Mucosa of rectum (tissue), 2 donors: Measurements from ENCODE around the gene NNT.
A peak's percentile ranks its signal among the peaks of the same experiment; 100 is the strongest.

Experiments used
- H3K27ac ChIP-seq, 2 donors: one replicate each; pipeline ENCODE4 v1.7.0; 2013; ENCODE audit warnings: inconsistent platforms in 2 of 2, low read depth in 2 of 2, low read length in 2 of 2
- H3K27me3 ChIP-seq, 2 donors: one replicate each; pipeline ENCODE4 v1.7.0; 2013; ENCODE audit warnings: low read length in 2 of 2; ENCODE audit not compliant: control insufficient read depth in 2 of 2, insufficient read depth in 2 of 2
- H3K36me3 ChIP-seq, 2 donors: one replicate each; pipeline ENCODE4 v1.7.0; 2013; ENCODE audit warnings: low read length in 2 of 2; ENCODE audit not compliant: control insufficient read depth in 2 of 2, insufficient read depth in 2 of 2
- H3K4me1 ChIP-seq, 2 donors: one replicate each; pipeline ENCODE4 v1.7.0; 2013; ENCODE audit warnings: low read length in 2 of 2, mild to moderate bottlenecking in 1 of 2; ENCODE audit not compliant: control insufficient read depth in 2 of 2, insufficient read depth in 2 of 2
- H3K4me3 ChIP-seq, 2 donors: one replicate each; pipeline ENCODE4 v1.7.0; 2013; ENCODE audit warnings: low read length in 2 of 2
- H3K9ac ChIP-seq, 2 donors: one replicate each; pipeline ENCODE4 v1.7.0; 2013; ENCODE audit warnings: low read length in 2 of 2, low read depth in 1 of 2, mild to moderate bottlenecking in 1 of 2
- H3K9me3 ChIP-seq, 2 donors: one replicate each; pipeline ENCODE4 v1.7.0; 2013; ENCODE audit warnings: low read length in 2 of 2; ENCODE audit not compliant: control insufficient read depth in 2 of 2
- donor health status: healthy.
- donor health status: Normal muscosa, but diverticular disease.

The NNT gene

DNA sequence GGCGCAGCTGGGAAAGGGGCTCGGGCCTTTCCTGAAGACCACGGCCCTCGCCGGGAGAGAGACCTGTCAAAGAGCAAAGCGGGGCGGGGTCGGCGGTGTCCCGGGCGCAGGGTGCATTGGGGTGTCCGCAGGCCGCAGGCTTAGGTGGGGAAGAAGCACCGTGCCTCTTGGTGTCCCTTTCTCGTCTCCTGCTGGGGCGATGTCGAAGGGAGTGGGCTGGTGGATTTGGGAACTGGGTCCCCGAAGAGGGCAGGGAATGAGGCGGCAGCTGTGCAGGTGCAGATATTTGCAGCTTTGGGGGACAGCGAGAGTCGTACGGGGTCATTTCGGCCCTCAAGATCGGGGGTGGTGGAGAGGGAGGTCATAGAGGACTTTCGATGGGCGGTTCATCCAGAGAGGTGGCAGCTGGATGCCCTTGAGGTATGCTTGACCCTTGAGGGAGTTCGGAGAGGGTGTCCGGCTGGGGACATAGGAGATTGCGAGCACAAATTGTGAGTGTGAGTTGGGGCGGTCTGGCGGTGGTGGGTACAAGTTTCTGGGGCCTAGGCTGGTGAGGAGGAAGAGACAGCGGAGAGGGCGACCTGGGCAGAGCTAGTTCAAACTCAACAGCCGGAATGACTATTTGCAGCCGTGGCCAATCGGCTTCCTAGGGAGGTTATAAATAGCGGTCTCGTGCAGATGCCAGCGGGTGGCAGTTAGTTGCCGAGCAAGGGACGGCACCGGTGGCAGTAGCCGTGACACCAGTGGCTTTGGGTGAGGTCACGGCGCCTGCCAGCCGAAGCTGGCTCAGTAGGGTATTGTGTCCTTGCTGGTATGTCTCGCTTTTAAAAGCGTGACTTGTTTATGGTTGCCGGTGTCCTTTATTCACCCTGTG lies 601 bp downstream of the NNT start:
- Histone ChIP-seq H3K27ac (peak overlapping the region; percentile 79 to 85), H3K4me1 (peaks cover 7 to 17% of the 10 kb centered on the region in 2 donors)

DNA sequence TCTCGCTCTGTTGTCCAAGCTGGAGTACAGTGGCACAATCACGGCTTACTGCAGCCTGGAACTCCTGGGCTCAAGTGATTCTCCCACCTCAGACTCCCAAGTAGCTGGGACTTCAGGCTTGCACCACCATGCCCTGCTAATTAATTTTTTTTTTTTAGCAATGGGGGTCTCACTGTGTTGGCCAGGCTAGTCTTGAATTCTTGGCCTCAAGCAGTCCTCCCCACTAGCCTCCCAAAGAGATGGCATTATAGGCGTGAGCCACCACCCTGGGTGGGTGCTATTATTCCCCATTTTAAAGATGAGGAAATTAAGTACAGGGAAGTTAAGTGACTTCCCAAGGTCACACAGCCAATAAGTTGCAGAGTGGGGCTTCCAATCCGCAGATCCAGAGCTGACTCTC lies 1.7 kb downstream of the NNT start:
- Histone ChIP-seq H3K9me3 (no peaks in the 10 kb centered on the region), H3K4me3 (peak overlapping the region in 1 of 2 donors; percentile 97), H3K9ac (no peak overlapping the region), H3K27me3 (no peaks in the 10 kb centered on the region), H3K36me3 (peaks cover 8 to 14% of the 10 kb centered on the region in 2 donors), H3K27ac (no peak overlapping the region), H3K4me1 (peaks cover 7 to 17% of the 10 kb centered on the region in 2 donors)

More for the DNA sequence above, 601 bp downstream of the NNT start:
- H3K27me3 ChIP-seq = no peaks in the 10 kb centered on the region
- peaks cover 0 to 5% of the 10 kb centered on the region in 2 donors for H3K36me3 ChIP-seq
- H3K9ac ChIP-seq = peak overlapping the region; percentile 87 to 95
- H3K4me3 ChIP-seq = peak overlapping the region; percentile 88 to 97
- no peaks in the 10 kb centered on the region for H3K9me3 ChIP-seq

DNA sequence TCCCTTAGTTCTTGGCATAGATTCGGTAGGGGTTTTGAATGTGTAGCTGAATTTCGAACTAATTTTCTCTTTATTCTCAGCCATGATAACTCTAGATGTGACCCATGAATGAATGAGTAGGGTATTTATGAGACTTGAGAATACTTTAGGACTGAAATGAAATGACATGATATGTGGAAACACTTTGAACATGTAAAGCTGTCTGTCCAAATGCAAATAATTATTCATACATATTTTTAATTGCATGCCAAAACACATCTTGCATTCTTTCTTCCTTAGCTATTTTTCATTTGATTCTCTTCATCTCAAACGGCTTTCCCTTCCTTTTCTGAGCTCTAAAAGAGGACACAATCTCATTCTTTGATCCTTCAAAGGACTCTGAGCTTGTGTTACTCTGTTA lies 3.4 kb downstream of the NNT start:
- peaks cover 7 to 16% of the 10 kb centered on the region in 2 donors for H3K4me1 ChIP-seq
- H3K27ac ChIP-seq = no peak overlapping the region
- no peaks in the 10 kb centered on the region for H3K27me3 ChIP-seq
- no peaks in the 10 kb centered on the region for H3K9me3 ChIP-seq
- no peak overlapping the region for H3K9ac ChIP-seq
- peaks cover 15 to 25% of the 10 kb centered on the region in 2 donors for H3K36me3 ChIP-seq
- H3K4me3 ChIP-seq = no peak overlapping the region

DNA sequence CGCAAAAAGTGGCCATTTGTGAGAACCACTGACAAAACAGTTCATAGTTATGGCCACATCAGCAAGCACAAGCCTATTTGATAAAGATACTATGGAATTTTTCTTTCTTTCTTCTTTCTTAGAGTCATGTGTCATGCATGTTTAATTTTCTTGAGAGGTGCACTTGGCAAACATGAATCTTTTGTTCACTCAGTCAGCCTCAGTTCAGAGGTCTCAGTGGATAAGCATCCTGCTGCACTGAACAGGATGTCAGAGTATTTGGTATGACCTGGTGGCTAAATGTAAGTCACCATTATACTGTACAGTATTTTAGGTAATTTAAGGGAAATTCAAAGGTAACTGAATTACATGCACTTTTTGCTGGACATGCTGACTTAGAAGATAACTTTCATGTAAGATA lies 5.4 kb downstream of the NNT start:
- H3K9ac ChIP-seq = no peak overlapping the region
- H3K27me3 ChIP-seq = no peaks in the 10 kb centered on the region
- H3K27ac ChIP-seq = no peak overlapping the region
- peaks cover 4% of the 10 kb centered on the region in 2 donors for H3K4me1 ChIP-seq
- H3K9me3 ChIP-seq = no peaks in the 10 kb centered on the region
- peaks cover 26 to 40% of the 10 kb centered on the region in 2 donors for H3K36me3 ChIP-seq
- no peak overlapping the region for H3K4me3 ChIP-seq

DNA sequence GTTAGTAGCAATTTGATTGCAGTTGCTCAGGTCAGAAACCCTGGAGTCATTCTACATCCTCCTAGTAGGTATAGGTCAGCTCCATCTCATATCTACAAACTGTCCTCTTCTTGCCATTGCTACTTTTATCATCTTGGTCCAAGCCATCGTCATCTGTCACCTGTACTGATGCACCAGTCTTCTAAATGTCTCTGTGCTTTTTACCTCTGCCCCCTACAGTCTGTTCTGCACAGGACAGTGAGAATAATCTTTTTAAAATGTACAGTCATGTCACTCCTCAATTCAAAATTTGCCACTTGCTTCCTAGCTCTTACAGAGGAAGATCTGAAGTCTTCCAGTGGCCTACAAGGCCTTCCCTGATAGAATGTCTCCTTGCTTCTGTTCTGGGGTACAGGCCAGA lies 6.8 kb downstream of the NNT start:
- Histone ChIP-seq H3K4me1 (no peaks in the 10 kb centered on the region), H3K9ac (no peak overlapping the region), H3K27me3 (no peaks in the 10 kb centered on the region), H3K27ac (no peak overlapping the region), H3K36me3 (peaks cover 30 to 49% of the 10 kb centered on the region in 2 donors), H3K4me3 (no peak overlapping the region), H3K9me3 (no peaks in the 10 kb centered on the region)

DNA sequence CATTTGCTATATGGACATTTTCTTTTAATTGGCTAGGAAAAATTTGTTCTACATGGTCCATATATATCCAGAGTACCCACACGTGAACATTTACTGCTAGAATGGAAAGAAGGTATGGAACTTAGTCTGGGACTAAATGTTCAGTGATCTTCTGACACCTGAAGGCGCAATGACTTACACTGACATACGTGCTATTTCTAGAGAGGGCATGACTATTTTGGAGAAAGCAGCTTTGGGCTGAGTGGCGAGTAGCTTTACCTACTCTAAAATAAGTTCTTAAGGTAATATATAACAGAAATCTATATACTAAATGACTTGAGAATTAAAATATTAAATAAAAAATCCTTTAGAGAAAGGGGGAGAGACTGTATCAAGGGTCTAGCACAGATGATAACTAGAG lies 10.4 kb downstream of the NNT start:
- no peaks in the 10 kb centered on the region for H3K27me3 ChIP-seq
- H3K9me3 ChIP-seq = no peaks in the 10 kb centered on the region
- H3K27ac ChIP-seq = no peak overlapping the region
- H3K9ac ChIP-seq = no peak overlapping the region
- no peak overlapping the region for H3K4me3 ChIP-seq
- no peaks in the 10 kb centered on the region for H3K4me1 ChIP-seq
- peaks cover 42 to 53% of the 10 kb centered on the region in 2 donors for H3K36me3 ChIP-seq

DNA sequence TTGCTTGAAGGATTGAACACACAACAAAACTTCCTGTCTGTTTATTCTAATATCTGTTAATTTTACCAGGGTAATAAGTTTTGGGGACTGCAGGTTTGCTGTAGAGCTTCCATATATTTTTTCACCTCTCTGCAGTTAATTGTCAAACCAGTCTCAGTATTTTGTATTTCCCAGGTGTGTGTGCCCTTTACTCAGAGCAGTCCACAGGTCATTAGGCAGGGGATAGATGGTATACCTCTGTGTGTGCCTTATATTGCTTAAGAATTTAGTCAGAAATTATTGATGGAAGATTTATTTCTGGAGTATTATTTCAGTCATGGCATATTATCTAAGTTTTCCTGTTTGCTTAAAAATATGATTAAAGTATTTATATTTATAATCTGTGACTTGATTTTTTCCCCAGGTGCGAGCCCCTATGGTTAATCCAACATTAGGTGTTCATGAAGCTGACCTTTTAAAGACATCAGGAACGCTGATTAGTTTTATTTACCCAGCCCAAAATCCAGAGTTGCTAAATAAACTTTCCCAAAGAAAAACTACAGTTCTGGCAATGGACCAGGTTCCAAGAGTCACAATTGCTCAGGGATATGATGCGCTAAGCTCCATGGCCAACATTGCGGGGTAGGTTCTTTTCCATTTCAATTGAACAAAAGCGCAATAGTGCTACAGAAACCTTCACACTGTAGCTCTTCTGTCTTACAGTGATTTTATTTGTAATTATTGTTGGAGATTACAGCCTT lies 12.6 kb downstream of the NNT start:
- peaks cover 30 to 46% of the 10 kb centered on the region in 2 donors for H3K36me3 ChIP-seq
- no peak overlapping the region for H3K9ac ChIP-seq
- H3K9me3 ChIP-seq = no peaks in the 10 kb centered on the region
- no peak overlapping the region for H3K27ac ChIP-seq
- no peaks in the 10 kb centered on the region for H3K27me3 ChIP-seq
- H3K4me1 ChIP-seq = no peaks in the 10 kb centered on the region
- H3K4me3 ChIP-seq = no peak overlapping the region

DNA sequence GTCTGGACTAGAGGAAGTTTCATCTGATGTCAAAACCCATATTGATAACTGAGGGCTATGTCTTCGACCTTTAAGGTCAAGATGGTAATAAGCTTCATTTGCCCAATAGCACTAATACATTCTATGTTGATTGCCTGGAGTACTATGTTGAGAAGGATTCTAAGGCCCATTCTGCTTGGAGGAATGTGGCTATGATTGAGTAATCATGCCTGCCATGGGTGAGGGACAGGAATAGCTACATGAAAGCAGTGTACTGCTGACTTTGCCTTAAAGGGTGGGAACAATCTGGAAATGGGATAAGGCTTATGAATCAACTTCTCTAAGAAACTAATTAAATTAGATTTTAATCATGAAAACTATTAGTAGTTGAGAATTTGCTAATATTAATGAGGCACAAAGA lies 13.6 kb downstream of the NNT start:
- H3K9me3 ChIP-seq = no peaks in the 10 kb centered on the region
- no peaks in the 10 kb centered on the region for H3K4me1 ChIP-seq
- H3K36me3 ChIP-seq = peaks cover 30 to 42% of the 10 kb centered on the region in 2 donors
- no peak overlapping the region for H3K4me3 ChIP-seq
- no peaks in the 10 kb centered on the region for H3K27me3 ChIP-seq
- no peak overlapping the region for H3K27ac ChIP-seq
- no peak overlapping the region for H3K9ac ChIP-seq

DNA sequence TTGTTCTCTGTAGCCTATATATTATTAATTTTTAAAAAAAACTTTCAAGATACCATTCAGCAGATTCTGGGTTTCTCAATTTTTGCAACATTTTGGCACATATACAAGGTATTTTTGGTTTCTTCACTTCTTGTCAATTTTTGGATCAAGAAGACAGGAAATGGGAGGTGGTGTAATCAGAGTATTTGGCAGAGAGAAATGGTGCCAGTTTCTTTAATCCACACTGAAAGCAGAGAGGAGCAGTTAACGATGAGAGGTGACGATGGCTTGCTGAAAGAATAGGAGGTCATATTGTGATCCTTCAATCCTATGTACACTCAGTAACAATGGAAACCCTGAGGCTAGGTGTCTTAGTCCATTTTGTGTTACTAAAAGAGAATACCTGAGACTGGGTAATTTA lies 16.4 kb downstream of the NNT start:
- H3K27me3 ChIP-seq = no peaks in the 10 kb centered on the region
- no peak overlapping the region for H3K9ac ChIP-seq
- no peak overlapping the region for H3K27ac ChIP-seq
- no peaks in the 10 kb centered on the region for H3K9me3 ChIP-seq
- H3K36me3 ChIP-seq = peaks cover 20 to 22% of the 10 kb centered on the region in 2 donors
- no peak overlapping the region for H3K4me3 ChIP-seq
- H3K4me1 ChIP-seq = no peaks in the 10 kb centered on the region

DNA sequence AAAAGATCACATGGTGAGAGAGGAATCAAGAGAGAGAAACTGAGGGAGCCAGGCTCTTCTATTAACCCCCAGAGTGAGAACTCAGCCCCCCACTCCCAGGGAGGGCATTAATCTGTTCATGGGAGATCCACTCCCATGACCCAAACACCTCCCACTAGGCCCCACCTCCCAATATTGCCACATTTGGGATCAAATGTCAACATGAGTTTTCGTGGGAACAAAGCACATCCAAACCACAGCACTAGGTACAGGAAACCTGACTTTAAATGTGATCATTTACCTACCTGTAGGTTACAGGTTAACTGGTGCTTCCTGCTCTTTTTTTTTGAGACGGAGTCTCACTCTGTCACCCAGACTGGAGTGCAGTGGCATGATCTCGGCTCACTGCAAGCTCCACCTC lies 16.9 kb downstream of the NNT start:
- peaks cover 20% of the 10 kb centered on the region in 2 donors for H3K36me3 ChIP-seq
- H3K9ac ChIP-seq = no peak overlapping the region
- no peaks in the 10 kb centered on the region for H3K27me3 ChIP-seq
- no peak overlapping the region for H3K4me3 ChIP-seq
- H3K4me1 ChIP-seq = no peaks in the 10 kb centered on the region
- no peak overlapping the region for H3K27ac ChIP-seq
- no peaks in the 10 kb centered on the region for H3K9me3 ChIP-seq
